Superior temporal gyrus (tissue), 1 donor: Measurements from ENCODE around the gene ZNF121.

Source experiments
- DNase-seq: peaks from one replicate; pipeline ENCODE4 v3.0.0-alpha.2; 2016; ENCODE audit errors: extremely low spot score

The ZNF121 gene

GRCh38 chr19:9538183-9539058 lies 45.9 kb downstream of the ZNF121 start, which contains the start of gene ZNF426:
Gene ZNF426 (minus strand): TSS chr19:9538645. CDS start chr19:9536232, 2,413 bp downstream.
- DNase-seq = peak; percentile 93

- DNase-seq = no peak
These were observed 48.4 kb downstream of the ZNF121 start for GRCh38 chr19:9535934-9536333.

- DNase-seq = no peak
These were observed 52.4 kb downstream of the ZNF121 start for GRCh38 chr19:9531933-9532332.

- DNase-seq = no peak
These were observed 55.5 kb downstream of the ZNF121 start for GRCh38 chr19:9528757-9529336.

- no peak for DNase-seq
These were observed 60.3 kb downstream of the ZNF121 start for GRCh38 chr19:9523885-9524474.
